ENCODE data around the gene LPCAT3.
"Not testable (repeated sequence)": the region's sequence is repeated elsewhere in the genome, so short reads cannot be mapped to it uniquely, and the experiment has no call there.

DNA sequence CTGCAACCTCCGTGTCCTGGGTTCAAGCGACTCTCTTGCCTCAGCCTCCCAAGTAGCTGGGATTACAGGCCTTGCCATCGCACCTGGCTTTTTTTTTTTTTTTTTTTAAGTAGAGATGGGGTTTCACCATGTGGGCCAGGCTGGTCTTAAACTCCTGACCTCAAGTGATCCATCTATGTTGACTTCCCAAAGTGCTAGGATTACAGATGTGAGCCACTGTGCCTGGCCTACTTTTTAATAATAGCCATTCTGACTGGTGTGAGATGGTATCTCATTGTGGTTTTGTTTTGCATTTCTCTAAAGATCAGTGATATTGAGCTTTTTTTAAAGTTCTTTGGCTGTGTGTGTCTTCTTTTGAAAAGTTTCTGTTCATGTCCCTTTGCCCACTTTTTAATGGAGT lies 31.7 kb upstream of the LPCAT3 start:
- TF ChIP-seq, protein P1, sequence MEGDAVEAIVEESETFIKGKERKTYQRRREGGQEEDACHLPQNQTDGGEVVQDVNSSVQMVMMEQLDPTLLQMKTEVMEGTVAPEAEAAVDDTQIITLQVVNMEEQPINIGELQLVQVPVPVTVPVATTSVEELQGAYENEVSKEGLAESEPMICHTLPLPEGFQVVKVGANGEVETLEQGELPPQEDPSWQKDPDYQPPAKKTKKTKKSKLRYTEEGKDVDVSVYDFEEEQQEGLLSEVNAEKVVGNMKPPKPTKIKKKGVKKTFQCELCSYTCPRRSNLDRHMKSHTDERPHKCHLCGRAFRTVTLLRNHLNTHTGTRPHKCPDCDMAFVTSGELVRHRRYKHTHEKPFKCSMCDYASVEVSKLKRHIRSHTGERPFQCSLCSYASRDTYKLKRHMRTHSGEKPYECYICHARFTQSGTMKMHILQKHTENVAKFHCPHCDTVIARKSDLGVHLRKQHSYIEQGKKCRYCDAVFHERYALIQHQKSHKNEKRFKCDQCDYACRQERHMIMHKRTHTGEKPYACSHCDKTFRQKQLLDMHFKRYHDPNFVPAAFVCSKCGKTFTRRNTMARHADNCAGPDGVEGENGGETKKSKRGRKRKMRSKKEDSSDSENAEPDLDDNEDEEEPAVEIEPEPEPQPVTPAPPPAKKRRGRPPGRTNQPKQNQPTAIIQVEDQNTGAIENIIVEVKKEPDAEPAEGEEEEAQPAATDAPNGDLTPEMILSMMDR (IDR thresholded peaks at IDR 0.05) = not testable (repeated sequence)
- TF ChIP-seq POLR2A (IDR thresholded peaks at IDR 0.05); POLR2AphosphoS5 (IDR thresholded peaks at IDR 0.05; ENCODE audit: insufficient read depth in 1 of 2, low read depth in 1 of 2): not testable (repeated sequence)
